GM21528 (cell line): ENCODE measurements around the gene BMAL2.
A peak's percentile ranks its signal among the peaks of the same experiment; 100 is the strongest.

Experiments used
- ATAC-seq: cut with Tn5 transposase; IDR thresholded peaks from one replicate; pipeline ENCODE4 v1.9.1; 2021; ENCODE audit warnings: mild to moderate bottlenecking, moderate library complexity; ENCODE audit not compliant: unreplicated experiment, low FRiP score

Gene BMAL2, protein sequence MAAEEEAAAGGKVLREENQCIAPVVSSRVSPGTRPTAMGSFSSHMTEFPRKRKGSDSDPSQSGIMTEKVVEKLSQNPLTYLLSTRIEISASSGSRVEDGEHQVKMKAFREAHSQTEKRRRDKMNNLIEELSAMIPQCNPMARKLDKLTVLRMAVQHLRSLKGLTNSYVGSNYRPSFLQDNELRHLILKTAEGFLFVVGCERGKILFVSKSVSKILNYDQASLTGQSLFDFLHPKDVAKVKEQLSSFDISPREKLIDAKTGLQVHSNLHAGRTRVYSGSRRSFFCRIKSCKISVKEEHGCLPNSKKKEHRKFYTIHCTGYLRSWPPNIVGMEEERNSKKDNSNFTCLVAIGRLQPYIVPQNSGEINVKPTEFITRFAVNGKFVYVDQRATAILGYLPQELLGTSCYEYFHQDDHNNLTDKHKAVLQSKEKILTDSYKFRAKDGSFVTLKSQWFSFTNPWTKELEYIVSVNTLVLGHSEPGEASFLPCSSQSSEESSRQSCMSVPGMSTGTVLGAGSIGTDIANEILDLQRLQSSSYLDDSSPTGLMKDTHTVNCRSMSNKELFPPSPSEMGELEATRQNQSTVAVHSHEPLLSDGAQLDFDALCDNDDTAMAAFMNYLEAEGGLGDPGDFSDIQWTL

DNA sequence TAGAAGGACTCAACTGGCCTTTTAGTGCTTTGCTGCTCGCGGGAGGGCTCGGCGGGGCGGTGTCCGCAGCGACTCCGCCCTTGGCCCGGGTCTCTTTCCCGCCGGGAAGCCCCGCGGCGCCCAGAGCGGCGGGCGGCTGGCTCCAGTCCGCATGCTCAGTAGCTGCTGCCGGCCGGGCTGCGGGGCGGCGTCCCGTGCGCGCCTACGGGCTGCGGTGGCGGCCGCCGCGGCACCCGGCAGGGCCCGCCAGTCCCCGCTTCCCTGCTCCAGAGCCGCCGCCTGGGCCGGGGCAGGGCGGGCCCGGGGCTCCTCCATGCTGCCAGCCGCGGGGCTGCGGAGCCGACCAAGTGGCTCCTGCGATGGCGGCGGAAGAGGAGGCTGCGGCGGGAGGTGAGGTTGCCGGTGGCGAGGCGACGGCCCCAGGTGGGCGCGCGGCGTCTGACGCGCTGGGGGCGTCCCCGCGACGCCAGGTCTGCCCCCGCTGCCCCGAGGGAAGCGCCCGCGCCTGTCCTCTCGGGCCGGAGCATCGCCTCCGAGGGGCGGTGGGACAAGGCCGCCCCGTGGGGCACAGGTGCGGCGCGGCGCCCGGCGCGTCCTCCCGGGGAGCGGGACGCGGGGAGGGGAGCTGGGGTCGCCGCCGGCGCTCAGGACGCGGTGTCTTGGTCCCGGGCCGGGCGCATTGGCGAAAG is at the start of gene BMAL2:
TSS of gene BMAL2 (plus strand) at position 123 of the 689 bp plus-strand sequence. CDS start at position 360, 237 bp downstream.
- ATAC-seq: peak; percentile 40

DNA sequence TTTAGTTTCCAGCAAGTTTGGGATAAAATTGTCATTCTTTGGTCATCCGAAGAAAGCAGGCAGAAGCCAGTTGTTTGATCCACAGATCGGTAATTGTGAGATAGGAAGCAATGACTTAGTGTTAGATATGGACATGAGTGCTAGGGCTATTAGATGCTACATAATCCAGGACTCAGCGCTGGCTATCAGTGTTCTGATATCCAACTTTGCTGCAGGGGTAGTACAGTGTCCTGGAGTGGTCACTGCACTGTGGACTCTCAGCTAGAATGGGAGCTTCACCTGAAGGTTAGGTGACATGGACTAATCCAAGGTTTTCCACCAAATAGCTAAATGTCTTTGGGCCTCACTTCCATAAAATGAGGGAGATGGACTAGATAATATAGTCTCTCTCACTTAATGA is 48.6 kb upstream of the BMAL2 start:
- no peak for ATAC-seq

GRCh38 chr12:27284751-27285150 is 47.9 kb upstream of the BMAL2 start:
- ATAC-seq: no peak

- no peak for ATAC-seq
Measured at GRCh38 chr12:27285403-27285802, 47.2 kb upstream of the BMAL2 start.

- ATAC-seq: no peak
Measured at GRCh38 chr12:27289414-27289813, 43.2 kb upstream of the BMAL2 start.

DNA sequence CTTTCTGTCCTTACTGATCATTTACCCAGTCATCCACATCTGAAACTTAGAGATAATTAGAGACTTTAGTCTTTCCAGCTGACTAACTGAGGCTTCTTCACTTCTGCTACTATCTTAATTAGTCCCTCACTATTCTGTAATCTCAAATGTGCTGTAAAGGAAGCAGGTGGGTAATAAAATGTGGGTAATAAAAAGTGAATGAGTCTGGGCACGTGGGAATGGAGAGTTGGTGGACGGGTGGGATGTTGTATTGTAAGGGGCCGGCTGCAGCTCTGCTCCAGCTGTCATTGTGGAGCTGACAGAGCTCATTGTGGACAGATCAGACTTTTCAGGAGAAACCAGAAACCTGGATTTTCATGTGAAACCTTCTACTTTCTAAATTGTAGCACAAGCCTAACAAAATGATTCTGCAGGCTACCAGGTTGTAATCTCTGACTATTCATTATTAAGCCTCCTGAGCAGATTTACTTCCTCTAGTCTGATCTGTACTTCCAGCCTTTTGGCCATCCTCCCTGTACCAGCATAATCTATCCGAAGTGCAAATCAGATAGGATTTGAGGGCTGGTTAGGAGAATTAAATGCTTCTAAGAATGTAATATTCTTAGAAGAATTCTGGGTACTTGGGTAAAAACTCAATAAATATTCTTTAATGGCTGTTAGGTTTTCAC is 42.0 kb upstream of the BMAL2 start:
- ATAC-seq: no peak

DNA sequence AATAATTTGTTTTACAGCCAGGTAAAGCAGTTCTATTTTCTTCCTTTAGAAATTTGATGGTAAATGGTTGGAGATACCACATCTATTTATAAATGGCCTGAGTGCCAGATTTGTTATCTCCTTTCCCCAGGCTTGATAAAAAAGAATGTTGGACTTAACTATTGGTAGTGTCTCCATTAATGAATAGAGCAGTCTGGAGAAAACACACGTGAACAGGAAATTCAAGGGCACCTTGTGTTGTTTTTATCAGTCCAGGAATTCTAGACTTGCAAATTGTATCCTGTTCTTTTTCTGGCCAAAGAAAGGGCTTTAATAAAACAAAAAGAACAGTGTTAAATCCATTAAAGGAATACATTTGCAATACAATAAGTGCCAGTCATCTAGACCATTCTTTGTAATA is 40.8 kb upstream of the BMAL2 start:
- ATAC-seq: no peak

DNA sequence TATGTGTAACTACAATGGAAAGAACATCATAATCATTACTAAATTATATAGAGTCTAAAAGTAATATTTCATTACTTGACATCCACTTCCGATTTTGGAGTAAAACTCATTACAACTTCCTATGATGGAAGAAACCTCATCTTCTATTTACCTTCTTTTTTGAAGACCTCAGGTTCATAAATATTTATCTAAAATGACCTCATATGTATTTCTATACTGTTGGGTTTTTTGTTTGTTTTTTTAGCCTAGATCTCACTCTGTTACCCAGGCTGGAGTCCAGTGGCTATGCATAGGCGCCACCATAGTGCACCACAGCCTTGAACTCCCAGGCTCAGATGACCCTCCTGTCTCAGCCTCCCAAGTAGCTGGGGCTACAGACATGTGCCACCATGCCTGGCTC is 39.9 kb upstream of the BMAL2 start:
- no peak for ATAC-seq

- ATAC-seq: no peak
Measured at GRCh38 chr12:27293463-27293862, 39.2 kb upstream of the BMAL2 start.

DNA sequence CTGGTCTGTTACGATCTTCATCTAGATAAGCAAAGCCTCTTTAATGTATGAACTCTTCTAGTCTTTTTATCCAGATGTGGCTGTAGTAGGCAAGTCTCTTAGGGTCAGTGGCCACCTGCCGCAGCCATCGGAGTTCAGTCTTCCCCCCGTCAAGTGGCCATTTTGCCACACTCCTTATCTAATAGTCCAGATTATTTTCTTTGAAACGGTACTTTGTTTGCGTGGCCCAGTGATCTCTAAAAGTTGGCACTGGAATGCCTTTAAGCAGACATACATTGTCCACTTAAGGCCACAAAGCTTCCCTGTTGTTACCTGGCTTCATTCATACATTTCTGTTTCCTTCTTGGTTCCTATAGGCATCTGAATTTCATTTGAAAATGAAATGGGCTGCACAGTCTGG is 36.0 kb upstream of the BMAL2 start:
- ATAC-seq: no peak

GRCh38 chr12:27297566-27297965 is 35.1 kb upstream of the BMAL2 start:
- ATAC-seq: no peak

GRCh38 chr12:27299102-27299501 is 33.5 kb upstream of the BMAL2 start:
- no peak for ATAC-seq

DNA sequence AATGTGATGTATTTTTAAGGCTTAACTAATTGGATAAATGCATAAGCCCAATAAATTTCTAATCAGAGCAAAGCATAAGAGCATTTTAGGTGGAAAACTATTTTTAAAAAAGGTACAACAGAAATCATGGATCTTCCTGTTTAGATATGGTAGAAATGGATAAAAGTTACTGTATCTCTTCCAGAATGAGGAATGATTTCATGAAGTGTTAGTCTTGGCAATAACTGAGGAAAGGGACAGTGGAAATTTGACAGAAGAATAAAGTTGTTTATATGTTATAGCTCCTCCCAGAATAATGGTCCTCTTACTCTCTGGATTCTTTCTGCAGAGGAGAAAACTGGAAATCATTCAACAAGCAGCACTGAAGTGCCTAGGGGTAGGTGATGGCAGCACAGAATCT is 32.4 kb upstream of the BMAL2 start:
- ATAC-seq: no peak

GRCh38 chr12:27303139-27304111 is 29.2 kb upstream of the BMAL2 start:
- no peak for ATAC-seq

GRCh38 chr12:27304856-27305255 is 27.8 kb upstream of the BMAL2 start:
- no peak for ATAC-seq

- no peak for ATAC-seq
Measured at GRCh38 chr12:27305673-27306456, 26.8 kb upstream of the BMAL2 start.

GRCh38 chr12:27309293-27309994 is 23.2 kb upstream of the BMAL2 start:
- ATAC-seq: no peak

DNA sequence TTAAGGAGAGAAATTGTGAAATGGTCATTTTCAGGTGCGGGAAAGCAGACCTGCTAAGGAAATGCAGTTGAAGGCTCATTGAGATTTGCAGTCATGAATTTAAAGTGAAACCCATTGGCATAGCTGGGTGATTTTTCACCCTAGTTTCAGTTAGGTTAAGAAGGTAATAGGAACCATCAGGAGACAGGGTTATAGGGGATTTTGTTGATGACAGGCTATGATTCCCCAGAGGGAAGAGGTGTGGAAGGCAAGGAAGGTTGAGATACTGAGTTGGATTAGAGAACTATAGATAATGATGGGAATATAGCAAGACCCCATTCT is 22.7 kb upstream of the BMAL2 start:
- ATAC-seq: no peak

DNA sequence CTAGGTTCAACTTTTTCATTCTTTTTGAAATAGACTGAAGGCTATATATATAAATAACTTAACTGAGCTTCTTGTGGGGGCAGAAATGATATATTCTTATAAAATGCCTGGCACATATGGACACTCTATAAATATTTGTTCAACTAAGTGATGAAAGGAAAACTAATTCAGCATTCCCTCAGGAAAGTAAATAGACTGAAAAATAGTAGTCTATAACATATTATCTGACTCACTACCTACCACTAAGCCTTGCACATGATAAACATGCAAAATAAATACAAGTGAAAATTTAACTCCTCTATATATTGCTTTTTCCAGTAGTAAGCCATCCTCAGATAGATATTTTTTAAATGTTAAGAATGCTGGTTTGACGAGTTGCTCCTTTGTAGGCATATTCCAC is 15.7 kb upstream of the BMAL2 start:
- ATAC-seq: no peak
